Measurements from ENCODE around the gene GUCA2A.

GRCh38 chr1:42140191-42140590 is 24.4 kb downstream of the GUCA2A start:
- TF ChIP-seq, protein P1, sequence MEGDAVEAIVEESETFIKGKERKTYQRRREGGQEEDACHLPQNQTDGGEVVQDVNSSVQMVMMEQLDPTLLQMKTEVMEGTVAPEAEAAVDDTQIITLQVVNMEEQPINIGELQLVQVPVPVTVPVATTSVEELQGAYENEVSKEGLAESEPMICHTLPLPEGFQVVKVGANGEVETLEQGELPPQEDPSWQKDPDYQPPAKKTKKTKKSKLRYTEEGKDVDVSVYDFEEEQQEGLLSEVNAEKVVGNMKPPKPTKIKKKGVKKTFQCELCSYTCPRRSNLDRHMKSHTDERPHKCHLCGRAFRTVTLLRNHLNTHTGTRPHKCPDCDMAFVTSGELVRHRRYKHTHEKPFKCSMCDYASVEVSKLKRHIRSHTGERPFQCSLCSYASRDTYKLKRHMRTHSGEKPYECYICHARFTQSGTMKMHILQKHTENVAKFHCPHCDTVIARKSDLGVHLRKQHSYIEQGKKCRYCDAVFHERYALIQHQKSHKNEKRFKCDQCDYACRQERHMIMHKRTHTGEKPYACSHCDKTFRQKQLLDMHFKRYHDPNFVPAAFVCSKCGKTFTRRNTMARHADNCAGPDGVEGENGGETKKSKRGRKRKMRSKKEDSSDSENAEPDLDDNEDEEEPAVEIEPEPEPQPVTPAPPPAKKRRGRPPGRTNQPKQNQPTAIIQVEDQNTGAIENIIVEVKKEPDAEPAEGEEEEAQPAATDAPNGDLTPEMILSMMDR (IDR thresholded peaks at IDR 0.05; ENCODE audit: insufficient read depth, low read depth, low read length) = no peak
- no peak for TF ChIP-seq EZH2 (IDR thresholded peaks at IDR 0.05; ENCODE audit: insufficient read depth, low read length)

Data from astrocyte (in vitro differentiated cells and primary cell).